SK-N-SH treated with all-trans-retinoic acid at 6 μM for 48 hours (cell line): Measurements from ENCODE around the gene JAK1.

Experiments used
- ATAC-seq: fragments of 200-7000 bp; cut with Tn5 transposase; 3 replicates; pipeline ENCODE4 v1.9.1; 2020; ENCODE audit warnings: mild to moderate bottlenecking, moderate library complexity
- ARNTL ChIP-seq: fragments of 450-650 bp; formaldehyde crosslinking; IDR thresholded peaks from 2 replicates; pipeline ENCODE4 v1.5.0; 2020; ENCODE audit warnings: low read depth, mild to moderate bottlenecking, moderate library complexity, borderline replicate concordance
- CSDC2 ChIP-seq: fragments of 250-450 bp; sonication (Bioruptor Pico); IDR thresholded peaks from 2 replicates; pipeline ENCODE4 v1.5.0; 2020; ENCODE audit warnings: mild to moderate bottlenecking, moderate library complexity
- CSRNP3 ChIP-seq: fragments of 250-450 bp; sonication (Bioruptor Pico); IDR thresholded peaks from 2 replicates; pipeline ENCODE4 v1.5.1; 2021; ENCODE audit warnings: mild to moderate bottlenecking, moderate library complexity
- ESRRG ChIP-seq: fragments of 250-450 bp; sonication (Bioruptor Pico); IDR thresholded peaks from 2 replicates; pipeline ENCODE4 v1.6.1; 2021; ENCODE audit warnings: mild to moderate bottlenecking
- ISL1 ChIP-seq: fragments of 250-450 bp; sonication (Bioruptor Pico); IDR thresholded peaks from 2 replicates; pipeline ENCODE4 v2.1.2; 2022; ENCODE audit warnings: mild to moderate bottlenecking, moderate library complexity
- OSR1 ChIP-seq: fragments of 250-450 bp; sonication (Bioruptor Pico); IDR thresholded peaks from 2 replicates; pipeline ENCODE4 v1.8.0; 2022; ENCODE audit warnings: moderate library complexity, mild to moderate bottlenecking, inconsistent platforms
- RARB ChIP-seq: fragments of 250-450 bp; sonication (Bioruptor Pico); IDR thresholded peaks from 2 replicates; pipeline ENCODE4 v1.8.0; 2021; ENCODE audit warnings: mild to moderate bottlenecking, moderate library complexity
- SNAI2 ChIP-seq: fragments of 250-450 bp; sonication (Bioruptor Pico); IDR thresholded peaks from 2 replicates; pipeline ENCODE4 v1.5.0; 2020; ENCODE audit warnings: mild to moderate bottlenecking, moderate library complexity
- ZC3H10 ChIP-seq: fragments of 250-450 bp; sonication (Bioruptor Pico); IDR thresholded peaks from 2 replicates; pipeline ENCODE4 v1.5.1; 2021; ENCODE audit warnings: mild to moderate bottlenecking, moderate library complexity
- ZFP3 ChIP-seq: fragments of 250-450 bp; sonication (Bioruptor Pico); IDR thresholded peaks from 2 replicates; pipeline ENCODE4 v1.5.0; 2020; ENCODE audit warnings: mild to moderate bottlenecking, moderate library complexity
- ZNF8 ChIP-seq: fragments of 450-650 bp; formaldehyde crosslinking; IDR thresholded peaks from 2 replicates; pipeline ENCODE4 v1.5.0; 2020; ENCODE audit warnings: mild to moderate bottlenecking, moderate library complexity
- TF ChIP-seq, protein P1 (sequence below): fragments of 250-450 bp; sonication (Bioruptor Pico); IDR thresholded peaks from 2 replicates; pipeline ENCODE4 v1.5.1; 2020; ENCODE audit warnings: low read depth, mild to moderate bottlenecking, moderate library complexity
- TF ChIP-seq, protein P2 (sequence below): fragments of 250-450 bp; sonication (Bioruptor Pico); IDR thresholded peaks from 2 replicates; pipeline ENCODE4 v1.8.0; 2021; ENCODE audit warnings: low read depth, mild to moderate bottlenecking, moderate library complexity, borderline replicate concordance
- TF ChIP-seq, protein P3 (sequence below): fragments of 250-450 bp; sonication (Bioruptor Pico); IDR thresholded peaks from 2 replicates; pipeline ENCODE4 v1.8.0; 2020; ENCODE audit warnings: mild to moderate bottlenecking, moderate library complexity, borderline replicate concordance

JAK1 gene

GRCh38 chr1:64798872-64799271 is 167.5 kb downstream of the JAK1 start:
- TF ChIP-seq ESRRG: no peak
- no peak for TF ChIP-seq ZC3H10 (CRISPR knock-in tag)
- TF ChIP-seq SNAI2 (CRISPR knock-in tag): no peak
- TF ChIP-seq ISL1 (CRISPR knock-in tag): no peak
- no peak for TF ChIP-seq RARB (CRISPR knock-in tag)
- TF ChIP-seq ZFP3 (CRISPR knock-in tag): no peak
- no peak for TF ChIP-seq OSR1 (CRISPR knock-in tag)
- TF ChIP-seq ARNTL (CRISPR knock-in tag): no peak
- TF ChIP-seq, protein P1, sequence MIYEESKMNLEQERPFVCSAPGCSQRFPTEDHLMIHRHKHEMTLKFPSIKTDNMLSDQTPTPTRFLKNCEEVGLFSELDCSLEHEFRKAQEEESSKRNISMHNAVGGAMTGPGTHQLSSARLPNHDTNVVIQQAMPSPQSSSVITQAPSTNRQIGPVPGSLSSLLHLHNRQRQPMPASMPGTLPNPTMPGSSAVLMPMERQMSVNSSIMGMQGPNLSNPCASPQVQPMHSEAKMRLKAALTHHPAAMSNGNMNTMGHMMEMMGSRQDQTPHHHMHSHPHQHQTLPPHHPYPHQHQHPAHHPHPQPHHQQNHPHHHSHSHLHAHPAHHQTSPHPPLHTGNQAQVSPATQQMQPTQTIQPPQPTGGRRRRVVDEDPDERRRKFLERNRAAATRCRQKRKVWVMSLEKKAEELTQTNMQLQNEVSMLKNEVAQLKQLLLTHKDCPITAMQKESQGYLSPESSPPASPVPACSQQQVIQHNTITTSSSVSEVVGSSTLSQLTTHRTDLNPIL (CRISPR knock-in tag): no peak
- TF ChIP-seq ZNF8: no peak
- TF ChIP-seq, protein P2, sequence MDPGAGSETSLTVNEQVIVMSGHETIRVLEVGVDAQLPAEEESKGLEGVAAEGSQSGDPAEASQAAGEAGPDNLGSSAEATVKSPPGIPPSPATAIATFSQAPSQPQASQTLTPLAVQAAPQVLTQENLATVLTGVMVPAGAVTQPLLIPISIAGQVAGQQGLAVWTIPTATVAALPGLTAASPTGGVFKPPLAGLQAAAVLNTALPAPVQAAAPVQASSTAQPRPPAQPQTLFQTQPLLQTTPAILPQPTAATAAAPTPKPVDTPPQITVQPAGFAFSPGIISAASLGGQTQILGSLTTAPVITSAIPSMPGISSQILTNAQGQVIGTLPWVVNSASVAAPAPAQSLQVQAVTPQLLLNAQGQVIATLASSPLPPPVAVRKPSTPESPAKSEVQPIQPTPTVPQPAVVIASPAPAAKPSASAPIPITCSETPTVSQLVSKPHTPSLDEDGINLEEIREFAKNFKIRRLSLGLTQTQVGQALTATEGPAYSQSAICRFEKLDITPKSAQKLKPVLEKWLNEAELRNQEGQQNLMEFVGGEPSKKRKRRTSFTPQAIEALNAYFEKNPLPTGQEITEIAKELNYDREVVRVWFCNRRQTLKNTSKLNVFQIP (CRISPR knock-in tag): no peak
- no peak for ATAC-seq

DNA sequence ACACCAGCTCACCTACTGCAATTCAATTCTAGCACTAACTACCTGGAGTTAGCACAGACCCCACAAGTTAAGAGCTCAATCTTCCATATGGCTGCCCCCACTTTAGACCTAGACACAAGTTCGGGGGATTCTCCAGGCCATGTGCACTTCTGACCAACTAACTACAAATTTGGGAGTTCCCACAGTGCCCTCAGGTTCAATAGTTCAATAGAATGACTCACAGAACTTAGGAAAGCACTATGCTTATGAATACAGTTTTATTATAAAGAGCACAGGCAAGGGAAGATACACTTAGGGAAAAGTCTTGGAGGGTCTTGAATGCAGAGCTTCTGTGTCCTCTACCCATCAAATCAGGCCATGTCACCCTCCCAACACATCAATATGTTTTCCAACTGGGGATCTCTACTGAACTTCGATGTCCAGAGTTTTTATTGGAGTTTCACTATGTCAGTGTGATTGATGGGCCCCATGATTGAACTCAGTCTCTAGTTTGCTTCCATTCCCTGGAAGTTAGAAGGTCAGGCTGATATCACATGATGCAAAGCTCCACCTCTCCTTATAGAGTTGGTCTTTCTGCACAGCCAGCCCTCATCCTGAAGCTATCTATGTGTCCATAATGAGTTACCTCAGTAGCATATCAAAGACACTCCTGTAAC is 175.4 kb downstream of the JAK1 start:
- ATAC-seq: no peak
- TF ChIP-seq, protein P2 (CRISPR knock-in tag): no peak
- no peak for TF ChIP-seq ZC3H10 (CRISPR knock-in tag)
- no peak for TF ChIP-seq ESRRG
- no peak for TF ChIP-seq ZNF8
- no peak for TF ChIP-seq OSR1 (CRISPR knock-in tag)
- no peak for TF ChIP-seq CSRNP3 (CRISPR knock-in tag)
- TF ChIP-seq, protein P3, sequence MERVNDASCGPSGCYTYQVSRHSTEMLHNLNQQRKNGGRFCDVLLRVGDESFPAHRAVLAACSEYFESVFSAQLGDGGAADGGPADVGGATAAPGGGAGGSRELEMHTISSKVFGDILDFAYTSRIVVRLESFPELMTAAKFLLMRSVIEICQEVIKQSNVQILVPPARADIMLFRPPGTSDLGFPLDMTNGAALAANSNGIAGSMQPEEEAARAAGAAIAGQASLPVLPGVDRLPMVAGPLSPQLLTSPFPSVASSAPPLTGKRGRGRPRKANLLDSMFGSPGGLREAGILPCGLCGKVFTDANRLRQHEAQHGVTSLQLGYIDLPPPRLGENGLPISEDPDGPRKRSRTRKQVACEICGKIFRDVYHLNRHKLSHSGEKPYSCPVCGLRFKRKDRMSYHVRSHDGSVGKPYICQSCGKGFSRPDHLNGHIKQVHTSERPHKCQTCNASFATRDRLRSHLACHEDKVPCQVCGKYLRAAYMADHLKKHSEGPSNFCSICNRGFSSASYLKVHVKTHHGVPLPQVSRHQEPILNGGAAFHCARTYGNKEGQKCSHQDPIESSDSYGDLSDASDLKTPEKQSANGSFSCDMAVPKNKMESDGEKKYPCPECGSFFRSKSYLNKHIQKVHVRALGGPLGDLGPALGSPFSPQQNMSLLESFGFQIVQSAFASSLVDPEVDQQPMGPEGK (CRISPR knock-in tag): no peak
- no peak for TF ChIP-seq CSDC2 (CRISPR knock-in tag)
